ENCODE data around the gene RNU5B-1. TPM values are rescaled to one million over a fixed set of nuclear protein-coding genes. Genes with fewer than 3 reads are reported as not detected.

The RNU5B-1 gene
- total and polyA plus RNA-seq, 9 of the 15 experiments (the other 6 are each of a cell fraction or from before 2014, with no cell fraction given): 14.2 TPM; not detected in 8

- TF ChIP-seq CHD1 (IDR thresholded peaks at IDR 0.05; ENCODE audit: low read length) (no peak), SIN3A (IDR thresholded peaks at IDR 0.05; ENCODE audit: borderline replicate concordance in 2 of 2, control insufficient read depth in 1 of 2, low read depth in 2 of 2, low read length in 2 of 2) (no peak), ZNF75A (CRISPR knock-in tag; IDR thresholded peaks at IDR 0.05) (no peak), SMARCC2 (IDR thresholded peaks at IDR 0.05; ENCODE audit: low read depth) (no peak), ZFX (CRISPR knock-in tag; IDR thresholded peaks at IDR 0.05) (no peak)
Measured at GRCh38 chr15:65333148-65333820, 28.8 kb downstream of the RNU5B-1 start (continued).

- CTCF ChIA-PET (ENCODE audit: low intra/inter-chr PET ratio): no interaction called here
- H2AFZ ChIP-seq (ENCODE audit: low read depth, low read length): no peak overlapping the region
- in situ Hi-C loops (cut with MboI) (no loop called here), intact Hi-C loops (cut with micrococcal nuclease) (no loop called here)
- FAIRE-seq (no peak), DNase-seq (ENCODE audit: extremely low read depth in 1 of 4, low spot score in 3 of 4) (no peak), ATAC-seq (no peak)
- H3K4me3 ChIP-seq: no peak overlapping the region
- no peaks in the 10 kb centered on the region for H3K9me1 ChIP-seq (ENCODE audit: control insufficient read depth, insufficient read depth, low read length)
- no peaks in the 10 kb centered on the region for H3K79me2 ChIP-seq (ENCODE audit: control insufficient read depth, insufficient read depth, low read length)
- no peak overlapping the region for H3K9ac ChIP-seq (ENCODE audit: insufficient read depth in 1 of 2, low read depth in 2 of 2, low read length in 2 of 2)
- no peaks in the 10 kb centered on the region for H3K36me3 ChIP-seq (ENCODE audit: control insufficient read depth, insufficient read depth, low read length)
- H3K9me3 ChIP-seq (replicated peaks; ENCODE audit: control insufficient read depth, insufficient read depth, low read depth, low read length): no peaks in the 10 kb centered on the region
- peaks cover 47 to 90% of the 10 kb centered on the region in 2 experiments for H3K27me3 ChIP-seq (ENCODE audit: control insufficient read depth in 2 of 2, insufficient read depth in 2 of 2, low read length in 2 of 2)
- H4K20me1 ChIP-seq (replicated peaks; ENCODE audit: control insufficient read depth, insufficient read depth, low read length): peaks cover 9% of the 10 kb centered on the region; the same call in 1 of the 2 replicates
- no peak overlapping the region for H3K4me2 ChIP-seq (ENCODE audit: insufficient read depth, low read length)
- POLR2A ChIA-PET: interaction anchor here (1.0 to 6.0 kb wide), 2 partner anchors 12 to 28 kb away, joined by 6 to 35 read pairs; partner anchors contain the start of gene RNU5B-1
- H3K4me1 ChIP-seq (replicated peaks in 1 of 2; ENCODE audit: control insufficient read depth in 2 of 2, insufficient read depth in 2 of 2, low read length in 2 of 2): peaks cover 0 to 31% of the 10 kb centered on the region in 2 experiments; a peak in 2 of 5 replicates
- 3% methylated on average over 5 of the region's 5 CpGs for WGBS (ENCODE audit: insufficient coverage, low coverage, missing lambda C conversion rate)
- H3K27ac ChIP-seq (ENCODE audit: extremely low read depth, low read depth, low read length): no peak overlapping the region
- BruUV-seq (replicated peaks): no TSS peak
- TF ChIP-seq KLF1 (tag; IDR thresholded peaks at IDR 0.05) (no peak), TFAP4 (CRISPR knock-in tag; IDR thresholded peaks at IDR 0.05; ENCODE audit: borderline replicate concordance) (no peak), ZBTB17 (CRISPR knock-in tag; IDR thresholded peaks at IDR 0.05) (no peak), THRA (IDR thresholded peaks at IDR 0.05) (no peak), ERF (CRISPR knock-in tag; IDR thresholded peaks at IDR 0.05) (no peak), NFYB (IDR thresholded peaks at IDR 0.05; ENCODE audit: extremely low read depth, insufficient read length) (no peak), CUX1 (CRISPR knock-in tag; IDR thresholded peaks at IDR 0.05) (no peak)
Measured at GRCh38 chr15:65333856-65334255, 29.4 kb downstream of the RNU5B-1 start.

All from K562 (cell line).